ENCODE data around the gene HCFC2. TPM values are rescaled to one million over a fixed set of nuclear protein-coding genes. Genes with fewer than 3 reads are reported as not detected.

HCFC2 gene
- total RNA-seq, 1 experiment from 2014 or later = 10.3 TPM

DNA sequence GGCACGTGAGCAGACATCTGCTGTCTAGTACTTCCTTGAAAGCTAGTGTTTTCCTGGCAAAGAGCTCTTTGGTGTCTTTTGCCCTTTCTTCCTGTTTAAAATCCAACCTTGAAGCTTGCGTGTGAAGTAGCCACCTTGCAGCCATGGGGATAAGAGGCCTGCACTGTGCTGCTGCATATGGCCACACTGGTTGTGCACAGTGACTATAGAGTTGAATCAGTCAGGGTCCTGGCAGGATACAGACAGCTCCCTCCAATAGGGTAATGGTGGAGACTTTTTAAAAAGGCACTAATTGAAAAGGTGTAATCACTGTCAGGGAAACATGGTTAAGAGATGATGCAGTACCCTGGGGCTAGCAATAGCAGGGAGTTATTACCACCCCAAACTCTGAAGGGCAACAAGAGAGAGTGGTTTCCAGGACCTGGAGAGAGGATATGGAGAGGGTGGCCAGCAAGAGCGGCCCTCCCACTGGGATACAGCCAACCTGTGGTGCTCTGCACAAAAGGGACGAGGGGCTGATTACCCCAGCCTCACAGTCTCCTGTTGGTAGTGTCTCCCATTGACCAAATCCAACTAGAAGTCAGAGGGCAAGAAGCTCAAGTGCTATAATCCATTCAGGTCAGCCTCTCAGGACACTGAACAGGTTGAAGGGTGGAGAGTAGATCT is 9.5 kb upstream of the HCFC2 start:
- Mint-ChIP-seq H3K27me3 (ENCODE audit: insufficient read depth, unreplicated experiment) (no peaks in the 10 kb centered on the region), H3K36me3 (ENCODE audit: insufficient read depth, unreplicated experiment) (peaks cover 3% of the 10 kb centered on the region), H3K27ac (ENCODE audit: low read depth, unreplicated experiment) (no peak overlapping the region), H3K4me1 (ENCODE audit: insufficient read depth, unreplicated experiment) (peaks cover 23% of the 10 kb centered on the region), H3K9me3 (ENCODE audit: unreplicated experiment) (no peaks in the 10 kb centered on the region), H3K4me3 (ENCODE audit: unreplicated experiment) (no peak overlapping the region)
- no TSS peak for BruUV-seq (replicated peaks)
- no peak for DNase-seq (ENCODE audit: unreplicated experiment)
- ChIA-PET CTCF (interaction anchor here (0.6 to 2.5 kb wide), 3 partner anchors 9 to 54 kb away, joined by 3 to 10 read pairs (median 4); no protein-coding TSS in a partner anchor), POLR2A (interaction anchor here (2.0 kb wide), 1 partner anchor 9 kb away, joined by 7 read pairs; the partner anchor contains the start of gene HCFC2)
- TF ChIP-seq, protein P1, sequence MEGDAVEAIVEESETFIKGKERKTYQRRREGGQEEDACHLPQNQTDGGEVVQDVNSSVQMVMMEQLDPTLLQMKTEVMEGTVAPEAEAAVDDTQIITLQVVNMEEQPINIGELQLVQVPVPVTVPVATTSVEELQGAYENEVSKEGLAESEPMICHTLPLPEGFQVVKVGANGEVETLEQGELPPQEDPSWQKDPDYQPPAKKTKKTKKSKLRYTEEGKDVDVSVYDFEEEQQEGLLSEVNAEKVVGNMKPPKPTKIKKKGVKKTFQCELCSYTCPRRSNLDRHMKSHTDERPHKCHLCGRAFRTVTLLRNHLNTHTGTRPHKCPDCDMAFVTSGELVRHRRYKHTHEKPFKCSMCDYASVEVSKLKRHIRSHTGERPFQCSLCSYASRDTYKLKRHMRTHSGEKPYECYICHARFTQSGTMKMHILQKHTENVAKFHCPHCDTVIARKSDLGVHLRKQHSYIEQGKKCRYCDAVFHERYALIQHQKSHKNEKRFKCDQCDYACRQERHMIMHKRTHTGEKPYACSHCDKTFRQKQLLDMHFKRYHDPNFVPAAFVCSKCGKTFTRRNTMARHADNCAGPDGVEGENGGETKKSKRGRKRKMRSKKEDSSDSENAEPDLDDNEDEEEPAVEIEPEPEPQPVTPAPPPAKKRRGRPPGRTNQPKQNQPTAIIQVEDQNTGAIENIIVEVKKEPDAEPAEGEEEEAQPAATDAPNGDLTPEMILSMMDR (IDR thresholded peaks at IDR 0.05; ENCODE audit: unreplicated experiment) = no peak
- intact Hi-C loops (cut with micrococcal nuclease) = no loop called here

DNA sequence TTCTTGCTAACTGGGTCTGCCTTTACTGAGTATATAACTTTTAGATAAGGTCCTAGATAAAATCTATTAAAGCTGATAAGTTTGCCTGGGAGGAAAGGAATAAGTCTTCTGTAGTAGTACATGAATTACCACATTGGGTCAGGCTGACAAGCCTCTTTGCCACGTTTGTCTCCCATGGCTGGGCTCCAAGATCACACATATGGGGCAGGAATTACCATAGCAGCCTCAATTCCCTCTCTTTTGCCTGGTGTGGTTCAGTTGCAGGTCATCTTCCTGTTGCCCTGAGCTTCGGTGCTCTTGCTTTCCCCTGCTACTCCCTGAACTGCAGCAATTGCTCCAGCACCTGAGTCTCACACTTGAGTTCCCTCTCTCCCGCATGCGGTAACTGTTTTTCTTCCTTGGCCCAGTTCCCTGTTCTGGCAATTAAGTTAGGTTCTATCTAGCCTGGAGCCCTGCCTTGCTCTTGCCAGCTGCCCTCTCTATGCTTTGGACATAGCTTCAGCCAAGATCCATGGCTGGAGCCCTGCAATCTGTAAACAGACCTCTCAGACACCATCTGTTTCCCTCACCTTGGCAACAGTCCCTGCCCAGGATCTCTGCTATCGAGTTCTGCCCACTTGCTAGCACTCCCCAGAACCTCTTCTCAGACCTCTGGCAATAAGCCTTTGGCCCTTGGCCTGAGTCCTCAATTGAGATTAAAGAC is 8.5 kb upstream of the HCFC2 start:
- no peaks in the 10 kb centered on the region for H3K27me3 Mint-ChIP-seq (ENCODE audit: insufficient read depth, unreplicated experiment)
- peaks cover 28% of the 10 kb centered on the region for H3K4me1 Mint-ChIP-seq (ENCODE audit: insufficient read depth, unreplicated experiment)
- peaks cover 9% of the 10 kb centered on the region for H3K36me3 Mint-ChIP-seq (ENCODE audit: insufficient read depth, unreplicated experiment)
- peak; percentile 55 for DNase-seq (ENCODE audit: unreplicated experiment)
- TF ChIP-seq, protein P1 (IDR thresholded peaks at IDR 0.05; ENCODE audit: unreplicated experiment) = no peak
- intact Hi-C loops (cut with micrococcal nuclease) = no loop called here
- H3K9me3 Mint-ChIP-seq (ENCODE audit: unreplicated experiment) = no peaks in the 10 kb centered on the region
- CTCF ChIA-PET = interaction anchor here (1.0 to 2.5 kb wide), 2 partner anchors 8 to 53 kb away, joined by 4 to 10 read pairs; no protein-coding TSS in a partner anchor
- no TSS peak for BruUV-seq (replicated peaks)
- H3K27ac Mint-ChIP-seq (ENCODE audit: low read depth, unreplicated experiment) = no peak overlapping the region
- no peak overlapping the region for H3K4me3 Mint-ChIP-seq (ENCODE audit: unreplicated experiment)
- POLR2A ChIA-PET = interaction anchor here (0.5 to 2.0 kb wide), 4 partner anchors 8 to 993 kb away, joined by 3 to 7 read pairs (median 5); partner anchors contain the start of genes HCFC2, NT5DC3 and TDG

- no peak for DNase-seq (ENCODE audit: unreplicated experiment)
- peaks cover 9% of the 10 kb centered on the region for H3K36me3 Mint-ChIP-seq (ENCODE audit: insufficient read depth, unreplicated experiment)
- H3K4me1 Mint-ChIP-seq (ENCODE audit: insufficient read depth, unreplicated experiment) = peaks cover 28% of the 10 kb centered on the region
- no peak overlapping the region for H3K4me3 Mint-ChIP-seq (ENCODE audit: unreplicated experiment)
- ChIA-PET CTCF (interaction anchor here (0.5 to 3.1 kb wide), 5 partner anchors 10 to 186 kb away, joined by 3 to 24 read pairs (median 10); no protein-coding TSS in a partner anchor), POLR2A (interaction anchor here (0.9 to 2.0 kb wide), 3 partner anchors 8 to 215 kb away, joined by 3 to 7 read pairs (median 7); partner anchors contain the start of genes HCFC2, NT5DC3 and TDG)
- intact Hi-C loops (cut with micrococcal nuclease) = no loop called here
- H3K27ac Mint-ChIP-seq (ENCODE audit: low read depth, unreplicated experiment) = no peak overlapping the region
- TF ChIP-seq, protein P1 (IDR thresholded peaks at IDR 0.05; ENCODE audit: unreplicated experiment) = no peak
- H3K9me3 Mint-ChIP-seq (ENCODE audit: unreplicated experiment) = no peaks in the 10 kb centered on the region
- no peaks in the 10 kb centered on the region for H3K27me3 Mint-ChIP-seq (ENCODE audit: insufficient read depth, unreplicated experiment)
- BruUV-seq (replicated peaks) = no TSS peak
These were observed 7.8 kb upstream of the HCFC2 start for GRCh38 chr12:104056419-104056972.

Data from MCF 10A (cell line).